Smooth muscle cell (in vitro differentiated cells): ENCODE data around the gene TBC1D3. TPM values are rescaled to one million over a fixed set of nuclear protein-coding genes. Genes with fewer than 3 reads are reported as not detected.
"Not testable (repeated sequence)": the region's sequence is repeated elsewhere in the genome, so short reads cannot be mapped to it uniquely, and the experiment has no call there.

Experiments
- DNase-seq: peaks from one replicate; lab custom pipeline; 2025; ENCODE audit not compliant: unreplicated experiment; lab: John Stamatoyannopoulos, UW
- H2AFZ ChIP-seq: fragments of 200-600 bp; sonication (generic); 2 replicates; pipeline ENCODE4 v1.6.0; 2016; ENCODE audit warnings: antibody characterized with exemption, low read depth, mild to moderate bottlenecking
- H3F3A ChIP-seq: fragments of 200-600 bp; sonication (generic); 2 replicates; pipeline ENCODE4 v1.6.0; 2017; ENCODE audit warnings: antibody characterized with exemption, low read depth
- H3K27ac ChIP-seq: fragments of 200-600 bp; sonication (generic); 2 replicates; pipeline ENCODE4 v1.5.1; 2016; ENCODE audit warnings: low read depth, mild to moderate bottlenecking
- H3K27me3 ChIP-seq: fragments of 200-600 bp; sonication (generic); 2 replicates; pipeline ENCODE4 v1.6.1; 2016; ENCODE audit warnings: low read depth, mild to moderate bottlenecking
- H3K36me3 ChIP-seq: fragments of 200-600 bp; sonication (generic); 2 replicates; pipeline ENCODE4 v1.5.1; 2016; ENCODE audit warnings: low read depth
- H3K4me1 ChIP-seq: fragments of 200-600 bp; sonication (generic); 2 replicates; pipeline ENCODE4 v1.5.1; 2016; ENCODE audit warnings: low read depth
- H3K4me2 ChIP-seq: fragments of 200-600 bp; sonication (generic); 2 replicates; pipeline ENCODE4 v1.6.0; 2016; ENCODE audit warnings: mild to moderate bottlenecking
- H3K4me3 ChIP-seq: fragments of 200-600 bp; sonication (generic); 2 replicates; pipeline ENCODE4 v1.5.1; 2016; ENCODE audit warnings: mild to moderate bottlenecking
- H3K79me2 ChIP-seq: fragments of 200-600 bp; sonication (generic); 2 replicates; pipeline ENCODE4 v1.6.0; 2016; ENCODE audit warnings: low read depth, mild to moderate bottlenecking
- H3K9ac ChIP-seq: fragments of 200-600 bp; sonication (generic); 2 replicates; pipeline ENCODE4 v1.6.0; 2016; ENCODE audit warnings: low read depth
- H3K9me3 ChIP-seq: fragments of 200-600 bp; sonication (generic); replicated peaks from 2 replicates; pipeline ENCODE4 v1.5.1; 2016; ENCODE audit warnings: low read depth
- H4K20me1 ChIP-seq: fragments of 200-600 bp; sonication (generic); 2 replicates; pipeline ENCODE4 v1.6.0; 2016; ENCODE audit warnings: low read depth
- WGBS: methylation state at CpG from one replicate; pipeline ENCODE4 v1.1.7; 2016; ENCODE audit warnings: low lambda C conversion rate; 5-methylcytosine and 5-hydroxymethylcytosine counted together
- polyA plus RNA-seq: library from polyadenylated mRNA; unstranded; fragments of >200 nt; fragmentation: Nextera tagmentation; extraction: Ambion mirVana; gene quantifications from 2 replicates; pipeline ENCODE4 v1.2.1, GENCODE V29; 2016
- small RNA-seq: library from RNA; depleted of rRNA; stranded (forward); fragments of <200 nt; gene quantifications from one replicate; pipeline ENCODE3, GENCODE V24; 2014
- total RNA-seq: library from RNA; depleted of rRNA; stranded (reverse); fragments of >200 nt; gene quantifications from 2 replicates; pipeline ENCODE4 v1.2.3, GENCODE V29; 2014

The TBC1D3 gene
- total RNA-seq (not detected in 2 replicates), polyA plus RNA-seq (not detected in 2 replicates)

GRCh38 chr17:38192455-38192854 is at the start of gene TBC1D3:
Gene TBC1D3, minus strand, starts transcription at chr17:38192555. Its CDS starts 1,526 bp downstream, at chr17:38191029.
- DNase-seq, H3K27ac ChIP-seq, H3K4me2 ChIP-seq: not testable (repeated sequence)

GRCh38 chr17:38232790-38233189 is 40.4 kb upstream of the TBC1D3 start:
- not testable (repeated sequence) for H3K4me3 ChIP-seq, DNase-seq, H3K4me1 ChIP-seq, H3F3A ChIP-seq, H3K36me3 ChIP-seq, H3K27ac ChIP-seq, H2AFZ ChIP-seq, H4K20me1 ChIP-seq, H3K79me2 ChIP-seq, H3K4me2 ChIP-seq, H3K27me3 ChIP-seq, H3K9ac ChIP-seq, H3K9me3 ChIP-seq
- WGBS, result no CpG with 5 or more reads among the region's 1 CpG

More at GRCh38 chr17:38192455-38192854, at the start of gene TBC1D3:
- WGBS, result no CpG with 5 or more reads among the region's 10 CpGs
- H3K9me3 ChIP-seq, H3K36me3 ChIP-seq, H3K9ac ChIP-seq, H3F3A ChIP-seq, H3K4me1 ChIP-seq, H4K20me1 ChIP-seq, H3K79me2 ChIP-seq, H3K27me3 ChIP-seq, H2AFZ ChIP-seq, H3K4me3 ChIP-seq: not testable (repeated sequence)

- not testable (repeated sequence) for H3K4me1 ChIP-seq
- no CpG with 5 or more reads among the region's 2 CpGs for WGBS
These were observed 33.6 kb upstream of the TBC1D3 start for GRCh38 chr17:38225844-38226495.

GRCh38 chr17:38220867-38221266 is 28.5 kb upstream of the TBC1D3 start:
- not testable (repeated sequence) for H2AFZ ChIP-seq, H3F3A ChIP-seq, H3K36me3 ChIP-seq, H3K4me2 ChIP-seq, H4K20me1 ChIP-seq, H3K4me3 ChIP-seq, H3K9me3 ChIP-seq, H3K27ac ChIP-seq, H3K9ac ChIP-seq, H3K4me1 ChIP-seq, H3K27me3 ChIP-seq, DNase-seq, H3K79me2 ChIP-seq
- no CpG with 5 or more reads among the region's 1 CpG for WGBS

More at GRCh38 chr17:38225844-38226495, 33.6 kb upstream of the TBC1D3 start:
- H2AFZ ChIP-seq, DNase-seq, H3K27me3 ChIP-seq, H3K79me2 ChIP-seq, H3F3A ChIP-seq, H3K9me3 ChIP-seq, H3K36me3 ChIP-seq, H3K27ac ChIP-seq, H3K9ac ChIP-seq, H3K4me3 ChIP-seq, H3K4me2 ChIP-seq, H4K20me1 ChIP-seq: not testable (repeated sequence)

- not testable (repeated sequence) for H2AFZ ChIP-seq, H3K9ac ChIP-seq, H3K4me2 ChIP-seq, H3K9me3 ChIP-seq, H3K79me2 ChIP-seq, DNase-seq, H3K4me1 ChIP-seq, H3K36me3 ChIP-seq, H3K27me3 ChIP-seq, H3F3A ChIP-seq, H4K20me1 ChIP-seq, H3K27ac ChIP-seq, H3K4me3 ChIP-seq
- WGBS, result no CpG with 5 or more reads among the region's 2 CpGs
These were observed 7.9 kb upstream of the TBC1D3 start for GRCh38 chr17:38200271-38200670.

- WGBS, result no CpG with 5 or more reads among the region's 16 CpGs
These were observed 57.5 kb downstream of the TBC1D3 start for GRCh38 chr17:38134860-38135259.

More at GRCh38 chr17:38134860-38135259, 57.5 kb downstream of the TBC1D3 start:
- not testable (repeated sequence) for H3K4me1 ChIP-seq, H4K20me1 ChIP-seq, DNase-seq, H3K79me2 ChIP-seq, H3F3A ChIP-seq, H2AFZ ChIP-seq, H3K36me3 ChIP-seq, H3K27ac ChIP-seq, H3K9me3 ChIP-seq, H3K4me2 ChIP-seq, H3K4me3 ChIP-seq, H3K9ac ChIP-seq, H3K27me3 ChIP-seq

Small RNA genes within 50 kb of the gene (small RNA-seq; reads per million reads assigned to genes)
- gene RF00019 (not detected), gene RNA5SP526 (not detected)

Other genes with a start within 250 kb of the TBC1D3 start
- gene TBC1D3L, start 203.5 kb downstream of the TBC1D3 start, total RNA-seq, result 8.6 and 12.1 TPM in 2 replicates
- gene TBC1D3L, start 203.5 kb downstream of the TBC1D3 start, polyA plus RNA-seq, result 10.1 and 16.0 TPM in 2 replicates
- gene TBC1D3D, start 188.6 kb downstream of the TBC1D3 start, total RNA-seq, result not detected in 2 replicates
- gene TBC1D3D, start 188.6 kb downstream of the TBC1D3 start, polyA plus RNA-seq, result 0.14 TPM in 1 of 2 replicates, not detected in the other
- not detected in 2 replicates for gene TBC1D3C, start 123.9 kb downstream of the TBC1D3 start, total RNA-seq
- gene TBC1D3C, start 123.9 kb downstream of the TBC1D3 start, polyA plus RNA-seq, result not detected in 2 replicates
- gene TBC1D3E, start 64.6 kb downstream of the TBC1D3 start, total RNA-seq, result not detected in 2 replicates
- gene TBC1D3E, start 64.6 kb downstream of the TBC1D3 start, polyA plus RNA-seq, result 0.09 TPM in 1 of 2 replicates, not detected in the other
- 30.6 and 31.4 TPM in 2 replicates for gene MRPL45, start 104.6 kb upstream of the TBC1D3 start, total RNA-seq
- gene MRPL45, start 104.6 kb upstream of the TBC1D3 start, polyA plus RNA-seq, result 25.0 and 30.8 TPM in 2 replicates
- not detected in 2 replicates for gene GPR179, start 151.4 kb upstream of the TBC1D3 start, total RNA-seq
- gene GPR179, start 151.4 kb upstream of the TBC1D3 start, polyA plus RNA-seq, result 0.04 TPM in 1 of 2 replicates, not detected in the other
- gene SOCS7, start 159.3 kb upstream of the TBC1D3 start, total RNA-seq, result 6.2 and 9.0 TPM in 2 replicates
- 0.89 and 2.5 TPM in 2 replicates for gene SOCS7, start 159.3 kb upstream of the TBC1D3 start, polyA plus RNA-seq
- gene ARHGAP23, start 235.9 kb upstream of the TBC1D3 start, total RNA-seq, result 18.1 and 34.0 TPM in 2 replicates
- 24.9 and 30.0 TPM in 2 replicates for gene ARHGAP23, start 235.9 kb upstream of the TBC1D3 start, polyA plus RNA-seq